DLD1 (cell line): ENCODE results near the gene CCDC85B.

Source experiments
- in situ Hi-C: cut with HindIII; loops from 2 replicates; pipeline ENCODE4 v1.10.0; 2017; ENCODE audit warnings: low sequenced_read_pairs

The CCDC85B gene

DNA sequence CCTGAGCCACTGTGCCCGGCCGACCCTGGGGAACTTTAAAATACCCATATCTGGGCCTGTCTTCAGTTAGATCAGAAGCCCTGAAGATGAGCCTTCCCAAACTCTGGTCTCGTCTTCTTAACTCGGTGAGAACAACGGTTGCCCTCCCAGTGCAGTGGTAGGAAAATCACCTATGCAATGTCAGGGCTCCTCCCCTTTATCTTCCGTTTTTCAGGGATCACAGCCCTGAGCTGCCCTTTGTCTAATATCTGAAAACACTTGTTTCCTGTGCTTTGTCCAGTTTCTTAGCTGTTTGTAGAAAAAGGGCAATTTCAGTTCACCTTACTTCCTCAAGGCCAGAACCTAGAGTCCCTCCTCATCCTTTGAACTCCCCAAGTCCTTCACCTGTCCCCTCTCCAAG, 38.2 kb downstream of the CCDC85B start:
- in situ Hi-C loops: no loop called here

DNA sequence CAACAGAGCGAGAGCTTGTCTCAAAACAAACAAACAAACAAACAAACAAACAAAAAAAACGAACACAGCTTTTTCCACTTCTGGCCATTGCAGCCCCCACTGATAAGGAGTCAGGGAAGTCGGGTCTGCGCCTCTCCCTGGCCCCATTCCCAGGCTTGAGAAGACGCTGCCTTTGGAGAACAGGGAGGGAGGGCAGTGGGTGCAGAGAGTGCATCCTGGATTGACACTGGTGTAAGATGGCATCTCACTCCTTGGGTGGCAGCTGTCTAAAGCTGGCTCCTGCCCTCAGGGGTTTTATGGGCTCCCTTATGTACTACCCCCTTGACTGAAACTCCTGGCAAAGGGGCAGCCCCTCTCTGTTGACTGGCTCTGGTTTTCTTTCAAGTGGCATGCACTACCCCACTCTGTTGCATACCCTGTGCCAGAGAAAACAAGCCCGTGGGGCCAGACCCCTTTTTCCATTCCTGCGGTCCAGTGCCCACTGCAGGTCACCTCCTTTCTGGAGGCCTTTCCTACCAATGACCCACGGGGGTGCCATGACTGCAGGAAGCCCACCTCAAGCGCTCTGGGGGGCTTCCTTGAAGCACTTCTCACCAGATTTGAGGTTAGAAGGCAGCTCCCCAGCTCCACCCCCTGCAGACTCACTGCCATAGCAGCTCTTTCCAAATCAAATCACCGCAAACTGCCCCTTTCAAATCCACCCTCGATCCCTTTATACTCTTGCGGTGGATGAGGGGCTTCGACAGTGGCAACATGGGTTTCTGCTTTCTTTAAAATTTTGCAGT, 41.5 kb downstream of the CCDC85B start:
- in situ Hi-C loops: no loop called here

DNA sequence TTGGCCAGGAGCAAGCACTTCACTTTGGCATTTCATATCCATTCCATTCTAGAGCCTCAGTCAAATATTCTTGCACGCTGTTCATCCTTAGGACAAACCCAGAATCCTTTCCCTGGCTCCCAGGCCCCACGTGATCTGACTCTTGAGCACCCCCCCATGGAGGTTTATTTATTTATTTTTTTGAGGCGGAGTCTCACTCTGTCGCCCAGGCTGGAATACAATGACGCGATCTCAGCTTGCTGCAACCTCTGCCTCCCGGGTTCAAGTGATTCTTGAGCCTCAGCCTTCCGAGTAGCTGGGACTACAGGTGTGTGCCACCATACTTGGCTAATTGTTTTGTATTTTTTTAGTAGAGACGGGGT, 42.1 kb downstream of the CCDC85B start:
- in situ Hi-C loops: no loop called here

DNA sequence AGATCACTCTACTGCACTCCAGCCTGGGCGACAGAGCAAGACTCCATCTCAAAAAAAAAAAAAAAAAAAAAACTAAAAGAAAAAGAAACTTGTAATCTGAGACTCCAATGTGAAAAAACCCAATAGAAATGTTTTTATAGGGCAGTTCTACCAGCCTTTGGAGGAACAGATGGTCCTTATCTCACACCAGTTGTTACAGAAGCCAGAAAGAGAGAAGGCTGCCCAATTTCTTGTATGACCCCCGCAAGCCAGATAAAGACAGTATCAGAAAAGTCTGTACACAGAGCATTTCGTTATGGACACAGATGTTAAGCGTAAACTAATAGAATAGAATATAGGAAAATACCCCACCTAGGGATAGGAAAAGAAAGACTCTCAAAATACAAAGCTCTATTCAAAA, 43.5 kb downstream of the CCDC85B start:
- in situ Hi-C loops: no loop called here

DNA sequence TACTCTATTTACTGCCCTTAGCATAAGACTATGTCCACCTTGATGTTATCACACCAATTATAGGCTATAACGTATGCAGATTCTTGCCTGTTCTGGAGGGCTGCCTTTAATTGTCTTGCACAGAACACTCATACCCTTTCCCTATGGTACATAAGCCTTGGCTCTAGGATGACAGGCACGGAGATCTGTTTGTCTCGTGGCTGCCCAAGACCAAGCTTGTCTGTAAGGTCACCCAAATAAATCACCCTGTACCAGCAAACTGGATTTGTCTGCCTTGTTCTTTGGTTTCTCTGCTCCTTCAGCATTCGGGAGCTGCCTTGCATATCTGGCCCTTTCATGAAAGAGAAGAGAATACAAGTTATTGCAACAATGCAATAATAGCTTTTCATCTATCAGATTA, 47.3 kb downstream of the CCDC85B start:
- in situ Hi-C loops: no loop called here
